ENCODE results near the gene ING4.

The ING4 gene

GRCh38 chr12:6688999-6689882, 26.3 kb upstream of the ING4 start, which contains the start of gene ZNF384:
Gene ZNF384, minus strand, starts transcription at chr12:6689375. Its CDS starts 9,855 bp downstream, at chr12:6679520.
- Mint-ChIP-seq H3K9me3 (no peaks in the 10 kb centered on the region), H3K4me3 (peak within 1 kb of the TSS; percentile 94 to 97 (median 97)), H3K36me3 (ENCODE audit: low read depth) (peaks cover 12% of the 10 kb centered on the region), H3K27me3 (ENCODE audit: low read depth) (no peaks in the 10 kb centered on the region), H3K4me1 (peaks cover 49% of the 10 kb centered on the region), H3K27ac (peak within 1 kb of the TSS; percentile 97 to 99 (median 99))
- peak in 1 of 3 experiments; percentile 17 for TF ChIP-seq CTCF (IDR thresholded peaks at IDR 0.05; ENCODE audit: unreplicated experiment in 3 of 3)

GRCh38 chr12:6688543-6688998, 25.7 kb upstream of the ING4 start:
- no peak for TF ChIP-seq CTCF (IDR thresholded peaks at IDR 0.05; ENCODE audit: unreplicated experiment in 3 of 3)
- peak overlapping the region; percentile 97 to 99 (median 99) for H3K27ac Mint-ChIP-seq
- no peaks in the 10 kb centered on the region for H3K27me3 Mint-ChIP-seq (ENCODE audit: low read depth)
- H3K9me3 Mint-ChIP-seq, result no peaks in the 10 kb centered on the region
- peaks cover 49% of the 10 kb centered on the region for H3K4me1 Mint-ChIP-seq
- peaks cover 12% of the 10 kb centered on the region for H3K36me3 Mint-ChIP-seq (ENCODE audit: low read depth)
- H3K4me3 Mint-ChIP-seq, result peak overlapping the region; percentile 94 to 97 (median 97)

GRCh38 chr12:6685814-6686213, 22.9 kb upstream of the ING4 start:
- no peaks in the 10 kb centered on the region for H3K9me3 Mint-ChIP-seq
- H3K27ac Mint-ChIP-seq, result no peak overlapping the region
- peaks cover 24% of the 10 kb centered on the region for H3K36me3 Mint-ChIP-seq (ENCODE audit: low read depth)

GRCh38 chr12:6684609-6685008, 21.7 kb upstream of the ING4 start:
- TF ChIP-seq CTCF (IDR thresholded peaks at IDR 0.05; ENCODE audit: unreplicated experiment in 3 of 3), result peak; percentile 32 to 53 (median 47)
- Mint-ChIP-seq H3K4me1 (peaks cover 36% of the 10 kb centered on the region), H3K27me3 (ENCODE audit: low read depth) (no peaks in the 10 kb centered on the region), H3K27ac (peak overlapping the region in 2 of 3 experiments; percentile 4 to 10), H3K9me3 (no peaks in the 10 kb centered on the region), H3K36me3 (ENCODE audit: low read depth) (peaks cover 26% of the 10 kb centered on the region), H3K4me3 (peak overlapping the region in 1 of 3 experiments; percentile 24)

More at GRCh38 chr12:6685814-6686213, 22.9 kb upstream of the ING4 start:
- H3K4me3 Mint-ChIP-seq, result peak overlapping the region in 1 of 3 experiments; percentile 38
- H3K27me3 Mint-ChIP-seq (ENCODE audit: low read depth), result no peaks in the 10 kb centered on the region
- H3K4me1 Mint-ChIP-seq, result peaks cover 44% of the 10 kb centered on the region
- TF ChIP-seq CTCF (IDR thresholded peaks at IDR 0.05; ENCODE audit: unreplicated experiment in 3 of 3), result no peak

- TF ChIP-seq CTCF (IDR thresholded peaks at IDR 0.05; ENCODE audit: unreplicated experiment in 3 of 3), result no peak
- H3K27me3 Mint-ChIP-seq (ENCODE audit: low read depth), result no peaks in the 10 kb centered on the region
- peaks cover 81% of the 10 kb centered on the region for H3K36me3 Mint-ChIP-seq (ENCODE audit: low read depth)
- H3K27ac Mint-ChIP-seq, result no peak overlapping the region
- no peaks in the 10 kb centered on the region for H3K9me3 Mint-ChIP-seq
- no peaks in the 10 kb centered on the region for H3K4me1 Mint-ChIP-seq
- H3K4me3 Mint-ChIP-seq, result no peak overlapping the region
These were observed 14.0 kb upstream of the ING4 start for GRCh38 chr12:6676962-6677361.

Measured in nephron (organoid).